SK-N-SH treated with all-trans-retinoic acid at 6 μM for 48 hours (cell line): ENCODE measurements around the gene TMEM237.

ENCODE experiments used
- ATAC-seq: fragments of 200-7000 bp; cut with Tn5 transposase; 3 replicates; pipeline ENCODE4 v1.9.1; 2020; ENCODE audit warnings: mild to moderate bottlenecking, moderate library complexity
- BACH2 ChIP-seq: fragments of 250-450 bp; sonication (Bioruptor Pico); IDR thresholded peaks from 2 replicates; pipeline ENCODE4 v1.9.0; 2021; ENCODE audit warnings: mild to moderate bottlenecking, borderline replicate concordance
- CREB5 ChIP-seq: fragments of 250-450 bp; sonication (Bioruptor Pico); IDR thresholded peaks from 2 replicates; pipeline ENCODE4 v1.5.1; 2020; ENCODE audit warnings: low read depth, mild to moderate bottlenecking, moderate library complexity
- PPARA ChIP-seq: fragments of 250-450 bp; sonication (Bioruptor Pico); IDR thresholded peaks from 2 replicates; pipeline ENCODE4 v1.5.0; 2020; ENCODE audit warnings: mild to moderate bottlenecking, borderline replicate concordance
- SNAI2 ChIP-seq: fragments of 250-450 bp; sonication (Bioruptor Pico); IDR thresholded peaks from 2 replicates; pipeline ENCODE4 v1.5.0; 2020; ENCODE audit warnings: mild to moderate bottlenecking, moderate library complexity
- TCF4 ChIP-seq: fragments of 250-450 bp; sonication (Bioruptor Pico); IDR thresholded peaks from 2 replicates; pipeline ENCODE4 v1.8.0; 2021; ENCODE audit warnings: mild to moderate bottlenecking, moderate library complexity, borderline replicate concordance
- ZC3H10 ChIP-seq: fragments of 250-450 bp; sonication (Bioruptor Pico); IDR thresholded peaks from 2 replicates; pipeline ENCODE4 v1.5.1; 2021; ENCODE audit warnings: mild to moderate bottlenecking, moderate library complexity
- ZFP30 ChIP-seq: fragments of 450-650 bp; formaldehyde crosslinking; IDR thresholded peaks from 2 replicates; pipeline ENCODE4 v1.5.0; 2022; ENCODE audit warnings: mild to moderate bottlenecking, moderate library complexity
- ZNF565 ChIP-seq: fragments of 450-650 bp; formaldehyde crosslinking; conservative IDR thresholded peaks from 2 replicates; pipeline ENCODE4 v1.5.0; 2020; ENCODE audit warnings: low read depth, mild to moderate bottlenecking, moderate library complexity
- ZNF70 ChIP-seq: fragments of 450-650 bp; formaldehyde crosslinking; IDR thresholded peaks from 2 replicates; pipeline ENCODE4 v1.5.0; 2020; ENCODE audit warnings: mild to moderate bottlenecking, moderate library complexity
- TF ChIP-seq, protein P1 (sequence below): fragments of 250-450 bp; sonication (Bioruptor Pico); IDR thresholded peaks from 2 replicates; pipeline ENCODE4 v1.8.0; 2021; ENCODE audit warnings: low read depth, mild to moderate bottlenecking, moderate library complexity, borderline replicate concordance

The TMEM237 gene

GRCh38 chr2:201572846-201573508 is 70.3 kb downstream of the TMEM237 start:
- ATAC-seq, result no peak
- TF ChIP-seq, protein P1, sequence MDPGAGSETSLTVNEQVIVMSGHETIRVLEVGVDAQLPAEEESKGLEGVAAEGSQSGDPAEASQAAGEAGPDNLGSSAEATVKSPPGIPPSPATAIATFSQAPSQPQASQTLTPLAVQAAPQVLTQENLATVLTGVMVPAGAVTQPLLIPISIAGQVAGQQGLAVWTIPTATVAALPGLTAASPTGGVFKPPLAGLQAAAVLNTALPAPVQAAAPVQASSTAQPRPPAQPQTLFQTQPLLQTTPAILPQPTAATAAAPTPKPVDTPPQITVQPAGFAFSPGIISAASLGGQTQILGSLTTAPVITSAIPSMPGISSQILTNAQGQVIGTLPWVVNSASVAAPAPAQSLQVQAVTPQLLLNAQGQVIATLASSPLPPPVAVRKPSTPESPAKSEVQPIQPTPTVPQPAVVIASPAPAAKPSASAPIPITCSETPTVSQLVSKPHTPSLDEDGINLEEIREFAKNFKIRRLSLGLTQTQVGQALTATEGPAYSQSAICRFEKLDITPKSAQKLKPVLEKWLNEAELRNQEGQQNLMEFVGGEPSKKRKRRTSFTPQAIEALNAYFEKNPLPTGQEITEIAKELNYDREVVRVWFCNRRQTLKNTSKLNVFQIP (CRISPR knock-in tag), result no peak
- TF ChIP-seq CREB5 (CRISPR knock-in tag) (no peak), PPARA (CRISPR knock-in tag) (no peak), BACH2 (CRISPR knock-in tag) (no peak), TCF4 (CRISPR knock-in tag) (no peak), SNAI2 (no peak), ZC3H10 (CRISPR knock-in tag) (no peak), ZFP30 (CRISPR knock-in tag) (no peak), ZNF70 (CRISPR knock-in tag) (no peak), ZNF565 (CRISPR knock-in tag) (no peak)
